HT1080 (cell line): ENCODE data around the gene NRIP1. TPM values are rescaled to one million over a fixed set of nuclear protein-coding genes. Genes with fewer than 3 reads are reported as not detected.
A peak's percentile ranks its signal among the peaks of the same experiment; 100 is the strongest.

ENCODE experiments used
- DNase-seq: peaks from one replicate; pipeline ENCODE4 v3.0.0-alpha.2; 2015; ENCODE audit warnings: low read depth
- total RNA-seq: library from RNA; depleted of rRNA; stranded (reverse); fragments of >200 nt; shearing (Covaris generic); gene quantifications from 2 replicates; pipeline ENCODE4 v1.2.3, GENCODE V29; 2014

The NRIP1 gene
- total RNA-seq, 1 experiment from 2014 or later, result 7.3 TPM

- DNase-seq, result peak; percentile 51
These were observed 757 bp upstream of the NRIP1 start for GRCh38 chr21:15065392-15066122.

GRCh38 chr21:15063814-15064575, 805 bp downstream of the NRIP1 start:
- peak; percentile 43 for DNase-seq

GRCh38 chr21:15063081-15063813, 1.6 kb downstream of the NRIP1 start:
- peak; percentile 23 for DNase-seq

GRCh38 chr21:15062606-15062965, 2.2 kb downstream of the NRIP1 start:
- no peak for DNase-seq

GRCh38 chr21:15061747-15062605, 2.8 kb downstream of the NRIP1 start:
- no peak for DNase-seq

- no peak for DNase-seq
These were observed 3.5 kb downstream of the NRIP1 start for GRCh38 chr21:15061279-15061678.

- DNase-seq, result no peak
These were observed 4.1 kb downstream of the NRIP1 start for GRCh38 chr21:15060543-15061175.

GRCh38 chr21:15059397-15059796, 5.4 kb downstream of the NRIP1 start:
- DNase-seq, result no peak

GRCh38 chr21:15058854-15059263, 5.9 kb downstream of the NRIP1 start:
- DNase-seq, result peak; percentile 56

- no peak for DNase-seq
These were observed 7.5 kb downstream of the NRIP1 start for GRCh38 chr21:15057285-15057684.

- no peak for DNase-seq
These were observed 10.1 kb downstream of the NRIP1 start for GRCh38 chr21:15054606-15055239.

GRCh38 chr21:15054089-15054488, 10.7 kb downstream of the NRIP1 start:
- no peak for DNase-seq

- DNase-seq, result no peak
These were observed 11.3 kb downstream of the NRIP1 start for GRCh38 chr21:15053500-15053899.

GRCh38 chr21:15052459-15052763, 12.4 kb downstream of the NRIP1 start:
- no peak for DNase-seq

- no peak for DNase-seq
These were observed 12.9 kb downstream of the NRIP1 start for GRCh38 chr21:15051644-15052458.

- DNase-seq, result no peak
These were observed 14.0 kb downstream of the NRIP1 start for GRCh38 chr21:15050568-15051377.

GRCh38 chr21:15045017-15045416, 19.8 kb downstream of the NRIP1 start:
- no peak for DNase-seq

- no peak for DNase-seq
These were observed 22.3 kb downstream of the NRIP1 start for GRCh38 chr21:15042531-15042930.
